Raji (cell line): ENCODE data around the gene ADPRH.

Experiments used
- POLR2A ChIP-seq: IDR thresholded peaks from 2 replicates; pipeline ENCODE4 v1.6.1; 2011; ENCODE audit warnings: low read depth, low read length, control low read depth; ENCODE audit not compliant: insufficient read depth

The ADPRH gene

GRCh38 chr3:119585856-119586570, 6.7 kb downstream of the ADPRH start:
- TF ChIP-seq POLR2A, result no peak

- TF ChIP-seq POLR2A, result no peak
Measured at GRCh38 chr3:119586733-119587172, 7.5 kb downstream of the ADPRH start.

GRCh38 chr3:119588112-119588511, 8.8 kb downstream of the ADPRH start:
- TF ChIP-seq POLR2A, result no peak

- TF ChIP-seq POLR2A, result no peak
Measured at GRCh38 chr3:119589102-119589773, 9.9 kb downstream of the ADPRH start.

GRCh38 chr3:119590706-119591105, 11.4 kb downstream of the ADPRH start:
- no peak for TF ChIP-seq POLR2A

- no peak for TF ChIP-seq POLR2A
Measured at GRCh38 chr3:119592861-119593260, 13.6 kb downstream of the ADPRH start.

- TF ChIP-seq POLR2A, result no peak
Measured at GRCh38 chr3:119594066-119594465, 14.8 kb downstream of the ADPRH start.

GRCh38 chr3:119595639-119596334, 16.5 kb downstream of the ADPRH start:
- no peak for TF ChIP-seq POLR2A

- no peak for TF ChIP-seq POLR2A
Measured at GRCh38 chr3:119596398-119596797, 17.1 kb downstream of the ADPRH start.

GRCh38 chr3:119597548-119598288, 18.4 kb downstream of the ADPRH start, which contains the start of gene PLA1A:
Gene PLA1A (plus strand): TSS chr3:119597885. CDS start chr3:119597914, 29 bp downstream.
- no peak for TF ChIP-seq POLR2A

GRCh38 chr3:119598410-119599098, 19.3 kb downstream of the ADPRH start:
- TF ChIP-seq POLR2A, result no peak

- TF ChIP-seq POLR2A, result no peak
Measured at GRCh38 chr3:119599558-119600174, 20.4 kb downstream of the ADPRH start.

GRCh38 chr3:119600732-119601131, 21.4 kb downstream of the ADPRH start:
- no peak for TF ChIP-seq POLR2A

GRCh38 chr3:119601154-119601553, 21.9 kb downstream of the ADPRH start:
- no peak for TF ChIP-seq POLR2A
